Kidney epithelial cell (primary cell): Measurements from ENCODE around the gene ACTR2. TPM values are rescaled to one million over a fixed set of nuclear protein-coding genes. Genes with fewer than 3 reads are reported as not detected.

Experiments used
- DNase-seq: peaks from one replicate; pipeline ENCODE4 v3.0.0-alpha.2; 2010; ENCODE audit warnings: low read depth
- H3K27me3 ChIP-seq: 2 replicates; pipeline ENCODE4 v1.6.0; 2011; ENCODE audit warnings: low read length; ENCODE audit not compliant: control insufficient read depth, insufficient read depth
- H3K36me3 ChIP-seq: 2 replicates; pipeline ENCODE4 v1.5.1; 2011; ENCODE audit warnings: low read length; ENCODE audit not compliant: control insufficient read depth, insufficient read depth
- H3K4me3 ChIP-seq: 2 replicates; pipeline ENCODE4 v1.5.1; 2011; ENCODE audit warnings: low read depth, mild to moderate bottlenecking, control low read depth, low read length
- CTCF ChIP-seq: IDR thresholded peaks from 2 replicates; pipeline ENCODE4 v1.5.1; 2011; ENCODE audit warnings: mild to moderate bottlenecking, moderate library complexity, low read length, control low read depth, inconsistent platforms; ENCODE audit not compliant: insufficient read depth, poor library complexity, severe bottlenecking
- total RNA-seq: library from RNA; depleted of rRNA; stranded (reverse); fragments of >200 nt; gene quantifications from 2 replicates; pipeline ENCODE4 v1.2.3, GENCODE V29; 2015

The ACTR2 gene
- total RNA-seq, 1 donor from 2014 or later, result 139 TPM

GRCh38 chr2:65287364-65287763, 59.7 kb downstream of the ACTR2 start:
- TF ChIP-seq CTCF, result no peak
- no peak for DNase-seq
- no peak overlapping the region for H3K4me3 ChIP-seq

GRCh38 chr2:65291216-65292105, 63.8 kb downstream of the ACTR2 start:
- no peak for DNase-seq
- H3K27me3 ChIP-seq, result no peaks in the 10 kb centered on the region
- no peak overlapping the region for H3K4me3 ChIP-seq
- H3K36me3 ChIP-seq, result no peaks in the 10 kb centered on the region
- no peak for TF ChIP-seq CTCF

More at GRCh38 chr2:65287364-65287763, 59.7 kb downstream of the ACTR2 start:
- Histone ChIP-seq H3K27me3 (no peaks in the 10 kb centered on the region), H3K36me3 (no peaks in the 10 kb centered on the region)

- H3K27me3 ChIP-seq, result no peaks in the 10 kb centered on the region
- H3K4me3 ChIP-seq, result no peak overlapping the region
- no peaks in the 10 kb centered on the region for H3K36me3 ChIP-seq
- no peak for DNase-seq
- TF ChIP-seq CTCF, result no peak
Measured at GRCh38 chr2:65292106-65292400, 64.4 kb downstream of the ACTR2 start.

- no peak overlapping the region for H3K4me3 ChIP-seq
- no peaks in the 10 kb centered on the region for H3K27me3 ChIP-seq
- no peak for DNase-seq
- no peaks in the 10 kb centered on the region for H3K36me3 ChIP-seq
- no peak for TF ChIP-seq CTCF
Measured at GRCh38 chr2:65292461-65293011, 64.9 kb downstream of the ACTR2 start.

GRCh38 chr2:65293376-65293775, 65.7 kb downstream of the ACTR2 start:
- DNase-seq, result no peak
- Histone ChIP-seq H3K36me3 (no peaks in the 10 kb centered on the region), H3K4me3 (no peak overlapping the region), H3K27me3 (no peaks in the 10 kb centered on the region)
- no peak for TF ChIP-seq CTCF

- DNase-seq, result no peak
- no peak for TF ChIP-seq CTCF
- Histone ChIP-seq H3K36me3 (no peaks in the 10 kb centered on the region), H3K27me3 (no peaks in the 10 kb centered on the region), H3K4me3 (no peak overlapping the region)
Measured at GRCh38 chr2:65294136-65294535, 66.5 kb downstream of the ACTR2 start.
